ENCODE measurements around the gene INCA1.

Gene INCA1

DNA sequence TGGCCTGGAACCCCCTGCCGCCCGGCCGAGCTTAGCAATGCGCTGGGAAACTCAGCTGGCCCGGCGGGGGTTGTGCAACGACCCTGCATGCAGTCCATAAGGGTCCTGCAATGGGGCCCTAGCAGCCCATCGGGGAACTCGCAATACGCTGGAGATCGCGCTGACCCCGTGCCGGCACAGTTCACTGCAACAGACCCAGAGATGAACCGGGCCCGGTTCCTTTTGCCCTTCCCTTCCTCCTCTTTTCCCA, 57.9 kb downstream of the INCA1 start:
- TF ChIP-seq, protein P1, sequence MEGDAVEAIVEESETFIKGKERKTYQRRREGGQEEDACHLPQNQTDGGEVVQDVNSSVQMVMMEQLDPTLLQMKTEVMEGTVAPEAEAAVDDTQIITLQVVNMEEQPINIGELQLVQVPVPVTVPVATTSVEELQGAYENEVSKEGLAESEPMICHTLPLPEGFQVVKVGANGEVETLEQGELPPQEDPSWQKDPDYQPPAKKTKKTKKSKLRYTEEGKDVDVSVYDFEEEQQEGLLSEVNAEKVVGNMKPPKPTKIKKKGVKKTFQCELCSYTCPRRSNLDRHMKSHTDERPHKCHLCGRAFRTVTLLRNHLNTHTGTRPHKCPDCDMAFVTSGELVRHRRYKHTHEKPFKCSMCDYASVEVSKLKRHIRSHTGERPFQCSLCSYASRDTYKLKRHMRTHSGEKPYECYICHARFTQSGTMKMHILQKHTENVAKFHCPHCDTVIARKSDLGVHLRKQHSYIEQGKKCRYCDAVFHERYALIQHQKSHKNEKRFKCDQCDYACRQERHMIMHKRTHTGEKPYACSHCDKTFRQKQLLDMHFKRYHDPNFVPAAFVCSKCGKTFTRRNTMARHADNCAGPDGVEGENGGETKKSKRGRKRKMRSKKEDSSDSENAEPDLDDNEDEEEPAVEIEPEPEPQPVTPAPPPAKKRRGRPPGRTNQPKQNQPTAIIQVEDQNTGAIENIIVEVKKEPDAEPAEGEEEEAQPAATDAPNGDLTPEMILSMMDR (IDR thresholded peaks at IDR 0.05): no peak

DNA sequence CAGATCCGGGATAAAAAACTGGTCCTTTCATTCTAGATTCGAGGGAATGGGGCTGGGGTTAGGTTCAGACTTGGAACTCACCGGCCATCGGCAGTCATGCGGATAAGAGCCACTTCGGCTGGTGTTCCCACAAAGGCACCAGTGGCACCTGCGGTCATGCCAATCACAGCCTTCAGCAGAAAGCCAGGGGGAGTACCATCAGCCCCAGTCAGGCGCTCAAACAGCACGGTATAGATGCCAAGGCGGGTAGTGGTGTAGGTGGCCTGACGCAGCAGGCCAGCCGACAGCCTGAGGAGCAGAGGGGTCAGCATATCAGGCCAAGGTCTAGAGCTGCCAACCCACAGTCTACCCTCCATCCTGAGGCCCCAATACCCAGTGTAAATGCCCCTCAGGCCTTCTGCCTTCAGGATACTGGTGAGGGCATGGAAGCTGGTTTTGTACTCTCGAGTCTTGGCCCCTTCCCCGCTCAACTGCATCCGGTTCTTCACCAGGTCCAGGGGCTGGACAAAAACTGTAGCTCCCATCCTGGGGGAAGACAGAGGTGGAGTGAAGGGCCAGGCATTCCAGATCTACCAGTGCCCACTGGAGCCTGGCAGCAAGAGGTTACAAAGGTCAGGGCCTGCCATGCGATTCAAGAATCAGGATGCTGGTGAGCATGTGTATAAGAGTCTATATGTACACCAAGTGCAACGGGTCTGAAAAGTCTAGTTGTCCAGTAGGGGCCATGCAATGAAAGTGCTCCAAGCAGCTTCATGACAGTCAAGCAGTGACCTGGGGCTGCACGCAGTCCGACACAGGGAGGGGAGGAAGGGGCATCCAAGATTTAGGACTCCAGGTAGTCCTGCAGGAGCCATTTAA, 58.4 kb downstream of the INCA1 start:
- TF ChIP-seq, protein P1 (IDR thresholded peaks at IDR 0.05): no peak
